Astrocyte of the spinal cord (primary cell): ENCODE results near the gene XDH.

Source experiments
- DNase-seq: peaks from one replicate; pipeline ENCODE4 v3.0.0; 2011; ENCODE audit warnings: low read depth, low spot score
- H3K4me3 ChIP-seq: 2 replicates; pipeline ENCODE4 v1.5.1; 2011; ENCODE audit warnings: low read depth, mild to moderate bottlenecking, low read length, moderate library complexity
- CTCF ChIP-seq: IDR thresholded peaks from 2 replicates; pipeline ENCODE4 v1.5.1; 2012; ENCODE audit warnings: low read depth, mild to moderate bottlenecking, low read length, inconsistent platforms
- in situ Hi-C: cut with HindIII; loops from 2 replicates; pipeline ENCODE4 v1.10.0; 2017; ENCODE audit warnings: low sequenced_read_pairs

Gene XDH

GRCh38 chr2:31341351-31341750 is 73.2 kb downstream of the XDH start:
- in situ Hi-C loops: no loop called here
- DNase-seq: no peak
- H3K4me3 ChIP-seq: no peak overlapping the region
- no peak for TF ChIP-seq CTCF

GRCh38 chr2:31339696-31340095 is 74.8 kb downstream of the XDH start:
- no peak for DNase-seq
- in situ Hi-C loops: no loop called here
- no peak for TF ChIP-seq CTCF

GRCh38 chr2:31337860-31338259 is 76.7 kb downstream of the XDH start:
- TF ChIP-seq CTCF: no peak
- DNase-seq: peak; percentile 88
- in situ Hi-C loops: no loop called here
- H3K4me3 ChIP-seq: no peak overlapping the region

More at GRCh38 chr2:31339696-31340095, 74.8 kb downstream of the XDH start:
- H3K4me3 ChIP-seq: no peak overlapping the region

GRCh38 chr2:31337197-31337596 is 77.3 kb downstream of the XDH start:
- TF ChIP-seq CTCF: no peak
- in situ Hi-C loops: no loop called here
- DNase-seq: peak; percentile 13
- H3K4me3 ChIP-seq: no peak overlapping the region

GRCh38 chr2:31335921-31336585 is 78.5 kb downstream of the XDH start:
- in situ Hi-C loops: no loop called here
- H3K4me3 ChIP-seq: no peak overlapping the region
- no peak for TF ChIP-seq CTCF
- peak; percentile 68 for DNase-seq

GRCh38 chr2:31334311-31335026 is 80.1 kb downstream of the XDH start:
- H3K4me3 ChIP-seq: no peak overlapping the region
- in situ Hi-C loops: no loop called here
- peak; percentile 53 for DNase-seq
- no peak for TF ChIP-seq CTCF
